CD4-positive, CD25-positive, alpha-beta regulatory T cell (primary cell): ENCODE measurements around the gene SIAH2. TPM values are rescaled to one million over a fixed set of nuclear protein-coding genes. Genes with fewer than 3 reads are reported as not detected.

Experiments
- ATAC-seq, 2 donors: fragments of 150-1000 bp; cut with Tn5 transposase; one replicate each; pipeline ENCODE4 v1.10.0; 2021; ENCODE audit warnings: low read depth in 2 of 2, moderate number of reproducible peaks in 2 of 2, moderate library complexity in 1 of 2
- DNase-seq, 3 donors: peaks; one replicate each; pipeline versions ENCODE4 v3.0.0 to v3.0.0-alpha.2; 2012 to 2022; ENCODE audit warnings: mixed read lengths in 1 of 3
- H3K27ac ChIP-seq: one replicate; pipeline ENCODE4 v1.7.0; 2013; ENCODE audit warnings: mild to moderate bottlenecking, low read length; ENCODE audit not compliant: insufficient read depth, poor library complexity, severe bottlenecking
- H3K27me3 ChIP-seq: one replicate; pipeline ENCODE4 v1.7.0; 2013; ENCODE audit warnings: low read length; ENCODE audit not compliant: control insufficient read depth, insufficient read depth
- H3K36me3 ChIP-seq: one replicate; pipeline ENCODE4 v1.7.0; 2013; ENCODE audit warnings: mild to moderate bottlenecking, low read length, moderate library complexity; ENCODE audit not compliant: control insufficient read depth, insufficient read depth
- H3K4me1 ChIP-seq: 2 replicates; pipeline ENCODE4 v1.7.0; 2013; ENCODE audit warnings: mild to moderate bottlenecking, low read length; ENCODE audit not compliant: insufficient read depth, control insufficient read depth, poor library complexity, severe bottlenecking
- H3K4me3 ChIP-seq: one replicate; pipeline ENCODE4 v1.7.0; 2013; ENCODE audit warnings: low read depth, mild to moderate bottlenecking, low read length, moderate library complexity
- H3K9me3 ChIP-seq, 2 experiments: 1 replicate in 1 of 2; 2 replicates in 1 of 2; pipeline ENCODE4 v1.7.0; 2013; ENCODE audit warnings: low read length in 2 of 2, mild to moderate bottlenecking in 1 of 2, moderate library complexity in 1 of 2; ENCODE audit not compliant: control insufficient read depth in 2 of 2
- H3K27ac Mint-ChIP-seq, 3 donors: one replicate each; pipeline ENCODE4 v1.8.0; 2020 to 2022; ENCODE audit warnings: mild to moderate bottlenecking in 3 of 3, mixed read lengths in 3 of 3, moderate library complexity in 2 of 3
- H3K27me3 Mint-ChIP-seq: one replicate; pipeline ENCODE4 v1.8.0; 2022; ENCODE audit warnings: mild to moderate bottlenecking, mixed read lengths
- H3K36me3 Mint-ChIP-seq: one replicate; pipeline ENCODE4 v1.8.0; 2020; ENCODE audit warnings: mixed read lengths
- H3K4me1 Mint-ChIP-seq, 4 donors: one replicate each; pipeline ENCODE4 v1.8.0; 2020 to 2022; ENCODE audit warnings: mixed read lengths in 4 of 4, mild to moderate bottlenecking in 1 of 4
- H3K4me3 Mint-ChIP-seq, 4 donors: one replicate each; pipeline ENCODE4 v1.8.0; 2020 to 2022; ENCODE audit warnings: mild to moderate bottlenecking in 4 of 4, mixed read lengths in 4 of 4, moderate library complexity in 3 of 4
- H3K9me3 Mint-ChIP-seq, 7 donors: one replicate each; pipeline ENCODE4 v1.8.0; 2020 to 2022; ENCODE audit warnings: mixed read lengths in 7 of 7, mild to moderate bottlenecking in 3 of 7, moderate library complexity in 2 of 7
- polyA plus RNA-seq, 4 donors: library from polyadenylated mRNA; unstranded; fragments of 300-500 nt; fragmentation: Illumina TruSeq; gene quantifications; one replicate each; pipeline ENCODE4 v1.2.3, GENCODE V29; 2021
- total RNA-seq: library from RNA; stranded (reverse); gene quantifications from one replicate; pipeline ENCODE4 v1.2.3, GENCODE V29; 2022

Gene SIAH2
- total and polyA plus RNA-seq, 5 donors from 2014 or later, result 23.5 to 61.4 (median 29.1) TPM

DNA sequence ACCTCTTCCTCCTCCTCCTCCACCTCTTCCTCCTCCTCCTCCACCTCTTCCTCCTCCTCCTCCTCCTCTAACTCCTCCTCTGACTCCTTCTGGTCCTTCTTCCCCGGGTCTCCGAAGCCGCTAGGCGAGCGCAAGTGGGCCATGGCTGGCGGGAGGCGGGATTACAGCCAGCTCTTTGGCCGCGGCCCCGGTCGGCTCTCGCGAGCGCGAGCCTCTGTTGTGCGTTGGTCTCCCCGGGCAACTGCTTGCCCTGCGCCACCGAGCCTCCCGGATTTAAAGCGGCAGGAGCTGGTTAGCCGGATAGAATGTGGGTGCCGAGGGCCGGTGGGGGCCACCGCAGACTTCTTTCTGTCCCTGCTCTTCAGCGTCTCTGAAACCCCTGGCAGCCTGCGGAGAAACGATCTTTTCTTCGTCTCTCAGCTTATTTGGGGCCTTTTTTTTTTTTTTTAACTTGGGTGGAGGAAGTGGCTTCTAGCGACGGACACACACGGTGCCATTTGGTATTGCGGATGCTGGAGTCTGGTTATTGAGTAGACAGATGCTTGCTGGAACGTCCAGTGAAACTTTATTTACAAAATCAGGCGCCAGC is 59.1 kb downstream of the SIAH2 start, which contains the start of gene ERICH6:
TSS of gene ERICH6 (minus strand) at position 165 of the 589 bp plus-strand sequence. CDS start at position 143, 22 bp downstream.
- H3K4me3 ChIP-seq, result peak within 1 kb of the TSS; percentile 84
- Mint-ChIP-seq H3K4me3 (peak within 1 kb of the TSS; percentile 94 to 100 (median 98)), H3K4me1 (peaks cover 5 to 29% (median 13%) of the 10 kb centered on the region in 4 donors), H3K27me3 (peaks cover 16% of the 10 kb centered on the region), H3K9me3 (peaks cover 0 to 4% (median 0%) of the 10 kb centered on the region in 7 donors), H3K27ac (peak within 1 kb of the TSS; percentile 92 to 98 (median 96)), H3K36me3 (peaks cover 18% of the 10 kb centered on the region)
- ATAC-seq, result peak; percentile 87 to 89
- no peaks in the 10 kb centered on the region for H3K9me3 ChIP-seq
- peak; percentile 64 to 90 (median 78) for DNase-seq
- H3K36me3 ChIP-seq, result peaks cover 4% of the 10 kb centered on the region
- peak within 1 kb of the TSS; percentile 79 for H3K27ac ChIP-seq
- H3K27me3 ChIP-seq, result no peaks in the 10 kb centered on the region
- peaks cover 17% of the 10 kb centered on the region for H3K4me1 ChIP-seq

GRCh38 chr3:150703299-150703755 is 59.6 kb downstream of the SIAH2 start:
- H3K4me1 Mint-ChIP-seq, result peaks cover 5 to 29% (median 13%) of the 10 kb centered on the region in 4 donors
- ATAC-seq (peak; percentile 45 to 51), DNase-seq (peak; percentile 34 to 65 (median 46))
- Histone ChIP-seq H3K36me3 (peaks cover 4% of the 10 kb centered on the region), H3K27me3 (no peaks in the 10 kb centered on the region), H3K27ac (peak overlapping the region; percentile 79), H3K9me3 (no peaks in the 10 kb centered on the region), H3K4me1 (peaks cover 17% of the 10 kb centered on the region), H3K4me3 (peak overlapping the region; percentile 84)
- H3K4me3 Mint-ChIP-seq, result peak overlapping the region; percentile 94 to 100 (median 98)
- peaks cover 13% of the 10 kb centered on the region for H3K36me3 Mint-ChIP-seq
- H3K27me3 Mint-ChIP-seq, result peaks cover 16% of the 10 kb centered on the region
- peak overlapping the region; percentile 92 to 98 (median 96) for H3K27ac Mint-ChIP-seq
- peaks cover 0 to 4% (median 0%) of the 10 kb centered on the region in 7 donors for H3K9me3 Mint-ChIP-seq

DNA sequence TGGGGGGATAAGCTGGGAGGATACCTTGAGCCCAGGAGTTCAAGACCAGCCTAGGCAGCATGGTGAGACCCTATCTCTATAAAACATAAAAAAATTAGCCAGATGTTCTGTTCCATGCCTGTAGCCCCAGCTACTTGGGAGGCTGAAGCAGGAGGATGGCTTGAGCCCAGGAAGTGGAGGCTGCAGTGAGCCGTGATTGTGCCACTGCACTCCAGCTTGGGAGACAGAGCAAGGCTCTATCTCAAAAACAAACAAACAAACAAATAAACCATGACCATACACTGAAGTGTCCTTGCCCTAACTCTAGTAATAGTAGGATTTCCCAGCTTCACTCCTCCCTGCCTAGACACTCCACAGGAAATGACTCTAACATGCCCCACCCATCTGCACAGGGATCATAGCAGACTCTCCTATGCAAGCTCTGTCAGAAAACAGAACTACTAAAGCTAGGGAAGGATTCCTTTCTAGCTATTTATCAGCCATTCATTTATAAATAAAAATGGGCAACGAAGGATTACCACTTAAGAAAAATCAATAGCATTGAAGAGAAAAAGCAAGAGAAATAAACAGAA is 63.8 kb downstream of the SIAH2 start:
- Mint-ChIP-seq H3K4me3 (no peak overlapping the region), H3K4me1 (peaks cover 0 to 17% (median 7%) of the 10 kb centered on the region in 4 donors), H3K36me3 (peaks cover 3% of the 10 kb centered on the region), H3K27ac (no peak overlapping the region), H3K27me3 (peaks cover 15% of the 10 kb centered on the region), H3K9me3 (peaks cover 0 to 3% (median 0%) of the 10 kb centered on the region in 7 donors)
- no peaks in the 10 kb centered on the region for H3K36me3 ChIP-seq
- DNase-seq (no peak), ATAC-seq (no peak)
- no peak overlapping the region for H3K4me3 ChIP-seq
- H3K9me3 ChIP-seq, result no peaks in the 10 kb centered on the region
- H3K27me3 ChIP-seq, result no peaks in the 10 kb centered on the region
- H3K4me1 ChIP-seq, result peaks cover 9% of the 10 kb centered on the region
- no peak overlapping the region for H3K27ac ChIP-seq

DNA sequence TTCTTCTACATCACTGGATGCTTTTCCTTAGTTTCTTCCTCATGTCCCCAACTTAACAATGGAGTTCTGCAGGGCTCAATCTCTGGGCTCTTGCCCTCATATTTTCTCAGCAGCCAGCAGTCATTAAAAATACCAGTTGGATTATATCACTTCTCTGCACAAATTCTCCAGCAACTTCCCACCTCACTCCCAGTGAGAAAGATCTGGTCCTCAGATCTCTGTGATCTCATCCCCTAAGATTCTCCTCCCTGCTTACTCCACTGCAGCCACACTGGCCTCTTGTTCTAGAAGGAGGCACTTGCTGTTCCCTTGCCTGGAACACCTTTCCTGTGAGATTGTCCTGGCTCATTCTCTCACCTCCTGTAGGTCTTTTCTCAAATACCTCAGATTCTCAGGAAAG is 65.3 kb downstream of the SIAH2 start:
- no peak overlapping the region for H3K4me3 ChIP-seq
- H3K27ac Mint-ChIP-seq, result no peak overlapping the region
- H3K27me3 ChIP-seq, result no peaks in the 10 kb centered on the region
- ATAC-seq (no peak), DNase-seq (no peak)
- peaks cover 3% of the 10 kb centered on the region for H3K36me3 Mint-ChIP-seq
- H3K27me3 Mint-ChIP-seq, result peaks cover 10% of the 10 kb centered on the region
- H3K9me3 Mint-ChIP-seq, result peaks cover 0 to 5% (median 0%) of the 10 kb centered on the region in 7 donors
- peaks cover 0 to 4% (median 3%) of the 10 kb centered on the region in 4 donors for H3K4me1 Mint-ChIP-seq
- peaks cover 0 to 6% of the 10 kb centered on the region in 2 experiments for H3K9me3 ChIP-seq
- no peak overlapping the region for H3K4me3 Mint-ChIP-seq
- no peaks in the 10 kb centered on the region for H3K36me3 ChIP-seq
- no peaks in the 10 kb centered on the region for H3K4me1 ChIP-seq
- H3K27ac ChIP-seq, result no peak overlapping the region

GRCh38 chr3:150691414-150692040 is 71.4 kb downstream of the SIAH2 start:
- H3K4me1 Mint-ChIP-seq, result no peaks in the 10 kb centered on the region
- ATAC-seq (no peak), DNase-seq (no peak)
- no peaks in the 10 kb centered on the region for H3K27me3 Mint-ChIP-seq
- no peak overlapping the region for H3K4me3 Mint-ChIP-seq
- Histone ChIP-seq H3K27me3 (no peaks in the 10 kb centered on the region), H3K9me3 (peaks cover 5 to 8% of the 10 kb centered on the region in 2 experiments), H3K36me3 (no peaks in the 10 kb centered on the region), H3K4me1 (no peaks in the 10 kb centered on the region), H3K4me3 (no peak overlapping the region), H3K27ac (no peak overlapping the region)
- H3K36me3 Mint-ChIP-seq, result peaks cover 3% of the 10 kb centered on the region
- peaks cover 0 to 5% (median 0%) of the 10 kb centered on the region in 7 donors for H3K9me3 Mint-ChIP-seq
- no peak overlapping the region for H3K27ac Mint-ChIP-seq

Other genes with a start within 250 kb of the SIAH2 start
- 104 TPM for gene SERP1, start 216.7 kb downstream of the SIAH2 start, total RNA-seq
- 100 to 1,000 TPM; 133 to 160 (median 147) TPM for gene SERP1, start 216.7 kb downstream of the SIAH2 start, polyA plus RNA-seq
- gene EIF2A, start 216.4 kb downstream of the SIAH2 start, total RNA-seq, result 94.4 TPM
- gene EIF2A, start 216.4 kb downstream of the SIAH2 start, polyA plus RNA-seq, result 10 to 100 TPM; 34.1 to 56.2 (median 45.2) TPM
- gene SELENOT, start 159.8 kb downstream of the SIAH2 start, total RNA-seq, result 102 TPM
- 100 to 1,000 TPM; 301 to 418 (median 321) TPM for gene SELENOT, start 159.8 kb downstream of the SIAH2 start, polyA plus RNA-seq
- not detected for gene ERICH6, start 59.2 kb downstream of the SIAH2 start, total RNA-seq
- gene ERICH6, start 59.2 kb downstream of the SIAH2 start, polyA plus RNA-seq, result under 1 TPM in 2 of 4 donors, not detected in 2; 0.17 to 0.77 TPM
- not detected for gene MINDY4B, start 142.3 kb upstream of the SIAH2 start, total RNA-seq
- gene MINDY4B, start 142.3 kb upstream of the SIAH2 start, polyA plus RNA-seq, result not detected
- gene CLRN1, start 209.6 kb upstream of the SIAH2 start, total RNA-seq, result not detected
- gene CLRN1, start 209.6 kb upstream of the SIAH2 start, polyA plus RNA-seq, result not detected